Measurements from ENCODE around the gene FMN2.

DNA sequence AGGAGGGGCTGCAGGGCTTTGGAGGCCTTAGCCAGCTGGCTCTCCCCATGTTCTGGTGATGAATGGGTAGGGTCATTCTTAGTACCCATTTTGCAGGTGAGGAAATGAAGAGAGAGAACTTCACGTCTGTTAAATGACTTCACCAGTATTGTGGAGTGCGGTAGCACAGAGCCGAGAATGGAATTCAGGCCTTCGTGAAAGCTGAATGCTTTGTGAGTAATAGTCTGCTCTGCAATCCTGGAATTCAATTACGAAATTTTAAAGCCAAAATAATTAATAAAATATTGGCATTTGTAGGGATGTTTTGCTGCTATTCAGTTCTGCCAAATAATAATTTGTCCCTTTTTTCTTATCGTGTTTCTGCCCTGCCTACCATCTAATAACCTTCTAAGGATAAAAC lies 322.6 kb downstream of the FMN2 start:
- no peak for TF ChIP-seq ZFX (IDR thresholded peaks at IDR 0.05)
- TF ChIP-seq, protein P1, sequence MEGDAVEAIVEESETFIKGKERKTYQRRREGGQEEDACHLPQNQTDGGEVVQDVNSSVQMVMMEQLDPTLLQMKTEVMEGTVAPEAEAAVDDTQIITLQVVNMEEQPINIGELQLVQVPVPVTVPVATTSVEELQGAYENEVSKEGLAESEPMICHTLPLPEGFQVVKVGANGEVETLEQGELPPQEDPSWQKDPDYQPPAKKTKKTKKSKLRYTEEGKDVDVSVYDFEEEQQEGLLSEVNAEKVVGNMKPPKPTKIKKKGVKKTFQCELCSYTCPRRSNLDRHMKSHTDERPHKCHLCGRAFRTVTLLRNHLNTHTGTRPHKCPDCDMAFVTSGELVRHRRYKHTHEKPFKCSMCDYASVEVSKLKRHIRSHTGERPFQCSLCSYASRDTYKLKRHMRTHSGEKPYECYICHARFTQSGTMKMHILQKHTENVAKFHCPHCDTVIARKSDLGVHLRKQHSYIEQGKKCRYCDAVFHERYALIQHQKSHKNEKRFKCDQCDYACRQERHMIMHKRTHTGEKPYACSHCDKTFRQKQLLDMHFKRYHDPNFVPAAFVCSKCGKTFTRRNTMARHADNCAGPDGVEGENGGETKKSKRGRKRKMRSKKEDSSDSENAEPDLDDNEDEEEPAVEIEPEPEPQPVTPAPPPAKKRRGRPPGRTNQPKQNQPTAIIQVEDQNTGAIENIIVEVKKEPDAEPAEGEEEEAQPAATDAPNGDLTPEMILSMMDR (conservative IDR thresholded peaks at IDR 0.05): no peak
